Left lung (tissue), 10 donors: ENCODE data around the gene WASF2. TPM values are rescaled to one million over a fixed set of nuclear protein-coding genes. Genes with fewer than 3 reads are reported as not detected.

Experiments used
- ATAC-seq: fragments of 200-7000 bp; cut with Tn5 transposase; one replicate; pipeline ENCODE4 v1.9.1; 2020; ENCODE audit warnings: moderate library complexity
- DNase-seq, 4 donors: peaks; one replicate each; pipeline ENCODE4 v3.0.0-alpha.2; 2013 to 2020
- H3K27ac ChIP-seq, 2 donors: fragments of 200-600 bp; sonication (generic) in 1 of 2; one replicate each; pipeline versions ENCODE4 v1.5.0 to v1.8.0; 2020 to 2021
- H3K27me3 ChIP-seq, 2 donors: fragments of 200-600 bp; sonication (generic) in 1 of 2; one replicate each; pipeline versions ENCODE4 v1.5.0 to v1.8.0; 2020 to 2021
- H3K36me3 ChIP-seq, 2 donors: fragments of 200-600 bp; sonication (generic) in 1 of 2; one replicate each; pipeline versions ENCODE4 v1.5.0 to v1.8.0; 2020 to 2021
- H3K4me1 ChIP-seq, 2 donors: fragments of 200-600 bp; one replicate each; pipeline ENCODE4 v1.8.0; 2021
- H3K4me3 ChIP-seq, 2 donors: fragments of 200-600 bp; sonication (generic) in 1 of 2; one replicate each; pipeline versions ENCODE4 v1.5.0 to v1.8.0; 2020 to 2021; ENCODE audit warnings: mild to moderate bottlenecking in 1 of 2
- H3K9me3 ChIP-seq, 2 donors: fragments of 200-600 bp; sonication (generic) in 1 of 2; one replicate each; pipeline versions ENCODE4 v1.5.0 to v1.8.0; 2020 to 2021
- intact Hi-C, 2 donors: fragments of 100-400 bp; cut with DNase I; formaldehyde crosslinking; loops; one replicate each; pipeline versions ENCODE4 v1.11.2 to v1.14.2; 2022
- polyA plus RNA-seq, 6 donors: library from polyadenylated mRNA; unstranded; fragments of 120-200 nt; gene quantifications; one replicate each; pipeline ENCODE4 v1.2.1, GENCODE V29; 2013; ENCODE audit not compliant: insufficient read length in 6 of 6
- total RNA-seq, 2 donors: library from RNA; stranded (reverse); fragmentation: NEBNext Ultra II Directional; extraction: Animal tissue kit (Norgen Biotek cat#: 25700); gene quantifications; one replicate each; pipeline ENCODE4 v1.2.1, GENCODE V29; 2021
- TF ChIP-seq, protein P1 (sequence below), 2 donors: fragments of 200-600 bp; sonication (generic) in 1 of 2; IDR thresholded peaks; one replicate each; pipeline versions ENCODE4 v1.5.0 to v1.8.0; 2021; ENCODE audit warnings: antibody characterized with exemption in 2 of 2
- donor health status: DM: no; HTN: yes; CAD: no.
- donor health status: DM: no; HTN: no; CAD: no.

WASF2 gene
- total and polyA plus RNA-seq, 8 donors = 108 to 147 (median 134) TPM

DNA sequence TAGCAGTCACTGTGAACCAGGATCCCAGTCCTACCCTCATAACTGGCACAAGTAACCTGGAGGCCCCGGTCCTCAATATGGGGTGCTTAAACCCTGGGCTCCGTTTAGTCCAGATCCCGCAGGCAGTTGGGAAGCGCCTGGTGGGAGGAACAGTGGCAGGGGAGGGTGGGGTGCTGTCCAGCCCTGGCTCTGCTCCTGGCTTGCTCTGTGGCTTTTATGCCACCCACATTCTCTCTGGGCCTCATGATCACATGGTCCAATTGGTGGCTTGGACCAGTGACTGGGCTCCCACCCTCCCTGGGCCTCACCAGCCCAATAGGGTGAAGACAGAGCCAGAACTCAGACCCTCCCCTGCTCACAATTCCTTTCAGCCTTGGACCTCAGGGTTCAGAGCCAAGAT lies 109.7 kb downstream of the WASF2 start:
- Histone ChIP-seq H3K9me3 (no peaks in the 10 kb centered on the region), H3K4me3 (no peak overlapping the region), H3K27ac (no peak overlapping the region), H3K36me3 (no peaks in the 10 kb centered on the region), H3K27me3 (peaks cover 0 to 10% of the 10 kb centered on the region in 2 donors), H3K4me1 (peaks cover 3 to 30% of the 10 kb centered on the region in 2 donors)
- ATAC-seq (no peak), DNase-seq (no peak)
- TF ChIP-seq, protein P1, sequence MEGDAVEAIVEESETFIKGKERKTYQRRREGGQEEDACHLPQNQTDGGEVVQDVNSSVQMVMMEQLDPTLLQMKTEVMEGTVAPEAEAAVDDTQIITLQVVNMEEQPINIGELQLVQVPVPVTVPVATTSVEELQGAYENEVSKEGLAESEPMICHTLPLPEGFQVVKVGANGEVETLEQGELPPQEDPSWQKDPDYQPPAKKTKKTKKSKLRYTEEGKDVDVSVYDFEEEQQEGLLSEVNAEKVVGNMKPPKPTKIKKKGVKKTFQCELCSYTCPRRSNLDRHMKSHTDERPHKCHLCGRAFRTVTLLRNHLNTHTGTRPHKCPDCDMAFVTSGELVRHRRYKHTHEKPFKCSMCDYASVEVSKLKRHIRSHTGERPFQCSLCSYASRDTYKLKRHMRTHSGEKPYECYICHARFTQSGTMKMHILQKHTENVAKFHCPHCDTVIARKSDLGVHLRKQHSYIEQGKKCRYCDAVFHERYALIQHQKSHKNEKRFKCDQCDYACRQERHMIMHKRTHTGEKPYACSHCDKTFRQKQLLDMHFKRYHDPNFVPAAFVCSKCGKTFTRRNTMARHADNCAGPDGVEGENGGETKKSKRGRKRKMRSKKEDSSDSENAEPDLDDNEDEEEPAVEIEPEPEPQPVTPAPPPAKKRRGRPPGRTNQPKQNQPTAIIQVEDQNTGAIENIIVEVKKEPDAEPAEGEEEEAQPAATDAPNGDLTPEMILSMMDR (IDR thresholded peaks at IDR 0.05) = no peak
- intact Hi-C loops = loop anchor here in 1 of 2 donors (10.0 kb wide), 1 partner anchor 275 kb away; no protein-coding TSS in a partner anchor

DNA sequence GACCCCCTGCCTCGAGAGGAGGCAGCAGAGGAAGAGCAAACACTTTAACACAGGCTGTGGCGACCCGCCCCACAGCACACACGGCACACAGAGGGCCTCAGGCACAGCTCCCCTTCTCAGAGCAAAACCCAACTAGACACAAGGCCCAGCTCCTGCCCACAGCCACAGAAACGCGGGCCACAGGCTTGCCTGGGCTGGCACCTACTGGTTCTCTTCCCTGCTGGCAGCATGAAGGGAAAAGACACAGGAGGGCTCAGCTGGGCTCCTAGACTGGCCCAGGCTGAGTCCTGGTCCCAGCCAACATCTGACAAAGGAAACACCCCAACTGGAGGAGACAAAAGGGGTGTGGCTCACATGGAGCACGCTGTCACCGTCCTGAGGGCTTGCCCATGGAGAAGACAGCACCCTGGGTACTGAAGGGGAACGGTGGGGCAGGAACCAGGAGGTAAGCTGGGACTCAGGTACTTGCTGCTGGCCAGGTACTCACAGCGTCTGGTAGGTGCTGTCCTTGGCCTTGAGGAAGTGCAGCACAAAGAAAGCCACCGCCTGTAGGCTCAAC lies 110.3 kb downstream of the WASF2 start:
- TF ChIP-seq, protein P1 (IDR thresholded peaks at IDR 0.05) = no peak
- intact Hi-C loops = loop anchor here in 1 of 2 donors (10.0 kb wide), 1 partner anchor 275 kb away; no protein-coding TSS in a partner anchor
- Histone ChIP-seq H3K27ac (no peak overlapping the region), H3K36me3 (no peaks in the 10 kb centered on the region), H3K27me3 (peaks cover 0 to 10% of the 10 kb centered on the region in 2 donors), H3K4me3 (no peak overlapping the region), H3K4me1 (peaks cover 3 to 31% of the 10 kb centered on the region in 2 donors), H3K9me3 (no peaks in the 10 kb centered on the region)
- ATAC-seq (no peak), DNase-seq (no peak)

DNA sequence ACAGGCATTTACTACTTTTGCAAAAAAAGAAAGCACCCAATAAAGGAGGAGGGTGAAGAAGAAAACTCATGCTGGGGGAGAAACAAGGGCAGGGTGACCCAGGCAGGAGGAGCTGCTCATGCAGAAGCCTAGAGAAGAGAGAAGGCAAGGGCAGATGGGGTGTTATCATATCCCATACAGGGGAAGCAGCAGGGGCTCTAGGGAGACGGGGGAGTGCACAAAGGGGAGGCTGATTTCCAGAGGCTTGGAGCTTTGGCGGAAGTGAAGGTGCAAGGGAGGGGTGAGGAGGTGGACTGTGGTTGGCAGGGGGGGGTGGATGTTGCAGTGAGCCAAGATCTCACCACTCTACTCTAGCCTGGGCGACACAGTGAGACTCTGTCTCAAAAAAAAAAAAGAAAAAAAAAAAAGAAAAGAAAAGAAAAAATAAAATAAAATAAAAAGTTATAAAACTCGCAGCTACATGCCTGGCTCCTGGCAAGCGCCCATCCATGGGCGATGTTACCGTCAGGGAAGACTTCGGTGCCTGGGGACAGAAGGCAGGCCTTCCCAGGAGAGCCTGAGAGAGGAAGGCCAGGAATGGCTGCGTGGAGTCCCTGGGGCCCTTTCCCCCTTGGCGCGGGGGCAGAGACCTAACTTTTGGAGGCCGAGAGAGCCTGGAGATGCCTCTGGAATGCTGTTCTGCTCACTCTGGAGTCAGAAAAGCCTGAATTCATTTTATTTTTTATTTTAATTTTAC lies 112.0 kb downstream of the WASF2 start:
- intact Hi-C loops = no loop called here
- peaks cover 3 to 28% of the 10 kb centered on the region in 2 donors for H3K4me1 ChIP-seq
- DNase-seq = no peak
- no peaks in the 10 kb centered on the region for H3K9me3 ChIP-seq
- no peak overlapping the region for H3K4me3 ChIP-seq
- H3K27ac ChIP-seq = peak overlapping the region in 1 of 2 donors; percentile 13
- no peaks in the 10 kb centered on the region for H3K36me3 ChIP-seq
- ATAC-seq = no peak
- H3K27me3 ChIP-seq = peaks cover 0 to 6% of the 10 kb centered on the region in 2 donors
- TF ChIP-seq, protein P1 (IDR thresholded peaks at IDR 0.05) = no peak

DNA sequence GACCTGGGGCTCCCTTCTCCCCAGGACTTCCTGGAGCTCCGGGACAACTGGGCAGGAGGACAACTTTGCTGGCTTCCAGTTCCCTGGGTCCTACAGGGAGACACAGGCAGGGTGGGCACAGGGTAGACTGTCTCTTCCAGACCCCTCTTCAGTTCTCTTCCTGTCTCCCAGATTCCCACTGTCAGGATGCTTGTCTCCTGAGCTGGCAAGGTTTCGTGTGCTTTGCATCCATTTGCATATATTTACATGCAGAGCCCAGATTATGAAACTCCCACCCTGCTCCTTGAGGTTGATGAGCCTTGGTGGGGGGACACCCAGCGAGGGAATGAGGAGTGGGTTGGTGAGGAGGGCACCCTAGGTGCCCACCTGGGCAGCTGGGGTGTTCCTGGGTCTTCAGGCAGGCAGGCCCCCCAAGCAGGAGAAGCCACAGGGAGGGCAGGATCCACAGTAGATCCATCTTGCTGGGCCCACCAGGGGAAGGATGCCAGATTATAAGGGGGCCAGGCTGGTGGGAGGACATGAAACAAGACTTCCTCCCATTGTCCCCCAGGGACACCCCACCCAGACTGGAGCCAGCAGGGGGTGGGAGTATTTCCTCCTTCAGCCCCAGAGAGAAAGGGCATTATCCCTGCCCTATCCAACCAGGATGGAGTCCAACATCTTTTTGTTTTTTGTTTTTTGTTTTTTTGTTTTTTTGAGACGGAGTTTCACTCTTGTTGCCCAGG lies 115.4 kb downstream of the WASF2 start, which contains the start of gene FCN3:
Gene FCN3 (minus strand): TSS at position 463 of the 725 bp plus-strand sequence. CDS start 6 bp downstream, at position 457.
- intact Hi-C loops = no loop called here
- ATAC-seq = no peak
- TF ChIP-seq, protein P1 (IDR thresholded peaks at IDR 0.05) = no peak
- H3K27me3 ChIP-seq = no peaks in the 10 kb centered on the region
- H3K4me3 ChIP-seq = peak within 1 kb of the TSS in 1 of 2 donors; percentile 40
- no peaks in the 10 kb centered on the region for H3K9me3 ChIP-seq
- DNase-seq = no peak
- H3K36me3 ChIP-seq = no peaks in the 10 kb centered on the region
- peaks cover 0 to 15% of the 10 kb centered on the region in 2 donors for H3K4me1 ChIP-seq
- peak within 1 kb of the TSS; percentile 10 to 73 for H3K27ac ChIP-seq
